Right lobe of liver (tissue), 4 donors: ENCODE measurements around the gene GPATCH1.

Experiments used
- POLR2A ChIP-seq: fragments of 450-650 bp; IDR thresholded peaks from one replicate; pipeline ENCODE4 v1.6.1; 2017; ENCODE audit warnings: antibody characterized with exemption, mild to moderate bottlenecking
- TF ChIP-seq, protein P1 (sequence below), 4 donors: fragments of 200-600 bp in 3 of 4; fragments of 450-650 bp in 1 of 4; IDR thresholded peaks; one replicate each; pipeline versions ENCODE4 v1.5.1 to v1.8.0; 2016 to 2022; ENCODE audit warnings: antibody characterized with exemption in 4 of 4, mild to moderate bottlenecking in 2 of 4
- donor health status: DM: no; HTN: no; CAD: no.
- donor health status: DM: no; HTN: no; CAD: no.
- donor health status: DM: no; HTN: yes; CAD: no.

- TF ChIP-seq POLR2A: no peak
- TF ChIP-seq, protein P1, sequence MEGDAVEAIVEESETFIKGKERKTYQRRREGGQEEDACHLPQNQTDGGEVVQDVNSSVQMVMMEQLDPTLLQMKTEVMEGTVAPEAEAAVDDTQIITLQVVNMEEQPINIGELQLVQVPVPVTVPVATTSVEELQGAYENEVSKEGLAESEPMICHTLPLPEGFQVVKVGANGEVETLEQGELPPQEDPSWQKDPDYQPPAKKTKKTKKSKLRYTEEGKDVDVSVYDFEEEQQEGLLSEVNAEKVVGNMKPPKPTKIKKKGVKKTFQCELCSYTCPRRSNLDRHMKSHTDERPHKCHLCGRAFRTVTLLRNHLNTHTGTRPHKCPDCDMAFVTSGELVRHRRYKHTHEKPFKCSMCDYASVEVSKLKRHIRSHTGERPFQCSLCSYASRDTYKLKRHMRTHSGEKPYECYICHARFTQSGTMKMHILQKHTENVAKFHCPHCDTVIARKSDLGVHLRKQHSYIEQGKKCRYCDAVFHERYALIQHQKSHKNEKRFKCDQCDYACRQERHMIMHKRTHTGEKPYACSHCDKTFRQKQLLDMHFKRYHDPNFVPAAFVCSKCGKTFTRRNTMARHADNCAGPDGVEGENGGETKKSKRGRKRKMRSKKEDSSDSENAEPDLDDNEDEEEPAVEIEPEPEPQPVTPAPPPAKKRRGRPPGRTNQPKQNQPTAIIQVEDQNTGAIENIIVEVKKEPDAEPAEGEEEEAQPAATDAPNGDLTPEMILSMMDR (IDR thresholded peaks at IDR 0.05): no peak
Measured at GRCh38 chr19:33064792-33065550, 16.0 kb upstream of the GPATCH1 start, which contains the start of gene RHPN2.
